HUDEP-2 (cell line): ENCODE measurements around the gene LRRC36.

Experiments
- DNase-seq, 76 experiments: peaks; one replicate each; lab custom pipeline; 2025; ENCODE audit not compliant: unreplicated experiment in 76 of 76; lab: John Stamatoyannopoulos, UW

The LRRC36 gene

GRCh38 chr16:67294171-67294757 is 32.4 kb upstream of the LRRC36 start:
- DNase-seq, result no peak

DNA sequence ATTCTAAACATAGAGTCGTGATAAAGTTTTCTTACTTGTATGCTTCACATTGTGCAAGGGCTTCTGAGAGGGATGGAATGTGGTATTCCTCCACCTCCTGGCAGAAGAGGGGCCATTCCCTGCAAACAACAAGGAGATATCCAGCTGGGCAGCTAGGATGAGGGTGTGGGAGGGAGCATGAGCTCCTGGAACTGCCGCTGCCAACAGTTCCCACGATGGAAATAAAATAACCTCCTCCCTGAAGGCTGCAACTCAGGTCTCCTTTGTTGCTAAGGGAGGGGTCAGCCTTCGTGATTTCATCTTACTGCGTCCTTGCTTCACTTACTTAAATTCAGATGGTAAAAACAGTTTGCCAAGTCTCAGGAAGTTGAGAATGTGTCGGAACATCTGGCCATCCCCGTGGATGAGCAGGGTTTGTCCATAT is 31.7 kb upstream of the LRRC36 start:
- DNase-seq, result no peak

- DNase-seq, result no peak
These were observed 30.2 kb upstream of the LRRC36 start for GRCh38 chr16:67296420-67296819.

DNA sequence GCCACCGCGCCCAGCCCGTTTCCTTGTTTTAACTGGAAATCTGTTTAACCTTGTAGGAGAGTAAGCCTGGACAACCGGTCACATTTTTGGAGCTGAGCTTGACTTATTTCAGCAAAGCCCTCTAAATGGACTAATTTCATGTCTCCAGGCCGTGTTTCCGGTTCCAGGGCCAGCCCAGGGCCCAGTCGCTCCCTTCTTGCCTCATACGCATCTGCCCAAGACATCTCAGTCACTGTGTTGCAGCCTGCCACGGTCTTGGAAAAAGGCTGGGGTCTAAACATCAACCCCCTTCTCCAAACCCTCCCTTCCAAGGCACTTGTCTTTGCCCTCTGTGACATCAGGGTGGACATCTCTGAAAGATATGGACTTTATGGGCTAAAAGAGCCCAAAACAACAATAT is 28.3 kb upstream of the LRRC36 start:
- no peak for DNase-seq

GRCh38 chr16:67299269-67299668 is 27.3 kb upstream of the LRRC36 start:
- DNase-seq, result no peak

DNA sequence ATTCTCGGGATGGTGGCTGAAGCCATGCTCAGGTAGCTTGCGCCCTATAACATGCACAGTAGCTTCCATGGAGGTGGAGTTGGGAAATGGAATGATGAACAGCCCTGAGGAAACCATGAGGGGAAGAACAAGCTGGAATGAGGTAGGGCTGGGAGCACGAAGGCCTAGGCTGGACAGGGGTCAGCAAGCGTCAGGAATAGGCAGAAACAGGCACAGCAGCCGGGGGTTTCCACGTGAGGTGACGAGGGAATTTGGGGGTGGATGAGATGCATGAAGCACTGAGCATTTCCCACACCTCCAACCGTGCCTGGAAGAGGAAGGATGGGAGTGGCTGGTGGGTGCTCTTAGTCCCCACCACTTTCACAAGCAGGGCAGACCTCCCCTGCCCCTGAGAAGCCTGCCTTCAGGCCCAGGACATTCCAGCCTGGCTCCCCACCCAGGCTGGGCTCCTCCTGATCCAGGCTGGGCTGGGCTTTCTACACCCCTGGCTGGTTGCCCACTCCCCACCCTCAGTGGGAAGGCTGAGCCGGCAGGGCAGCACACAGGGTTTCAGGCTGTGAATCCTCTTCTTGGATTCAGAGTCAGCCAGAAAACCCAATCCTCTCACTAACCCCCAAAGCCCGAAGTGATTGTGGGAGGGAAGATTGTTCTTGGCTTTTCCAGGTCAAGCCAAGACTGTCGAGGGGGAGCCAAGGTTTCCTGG is 25.4 kb upstream of the LRRC36 start:
- no peak for DNase-seq

GRCh38 chr16:67302076-67302475 is 24.5 kb upstream of the LRRC36 start:
- DNase-seq, result no peak

- no peak for DNase-seq
These were observed 23.6 kb upstream of the LRRC36 start for GRCh38 chr16:67302970-67303369.

DNA sequence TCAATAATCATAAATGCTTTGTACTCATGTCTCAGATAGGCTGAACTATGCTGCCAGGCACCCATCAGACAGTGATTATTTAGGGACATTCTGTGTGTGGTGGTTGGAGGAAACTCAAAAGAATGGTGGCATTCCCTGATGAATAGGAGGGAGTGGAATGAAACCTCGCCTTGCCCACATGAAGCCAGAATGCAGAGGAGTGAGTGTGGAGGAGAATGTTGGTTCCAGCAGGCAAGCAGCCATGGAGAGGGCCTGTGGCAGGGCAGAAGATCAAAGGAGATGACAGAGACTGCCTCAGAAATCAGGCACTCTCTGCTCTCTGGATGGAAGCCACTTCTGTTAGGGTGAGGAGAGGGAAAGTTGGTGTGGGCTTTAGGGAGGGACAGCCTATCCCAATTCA is 22.6 kb upstream of the LRRC36 start:
- DNase-seq, result no peak

- DNase-seq, result no peak
These were observed 21.2 kb upstream of the LRRC36 start for GRCh38 chr16:67305216-67306071.

GRCh38 chr16:67310561-67310960 is 16.1 kb upstream of the LRRC36 start:
- DNase-seq, result no peak

- peak in 11 of 76 experiments; percentile 8 to 50 (median 21) for DNase-seq
These were observed 14.8 kb upstream of the LRRC36 start for GRCh38 chr16:67311607-67312488.

GRCh38 chr16:67312719-67313118 is 13.9 kb upstream of the LRRC36 start:
- DNase-seq, result no peak

- DNase-seq, result no peak
These were observed 8.8 kb upstream of the LRRC36 start for GRCh38 chr16:67317853-67318252.

DNA sequence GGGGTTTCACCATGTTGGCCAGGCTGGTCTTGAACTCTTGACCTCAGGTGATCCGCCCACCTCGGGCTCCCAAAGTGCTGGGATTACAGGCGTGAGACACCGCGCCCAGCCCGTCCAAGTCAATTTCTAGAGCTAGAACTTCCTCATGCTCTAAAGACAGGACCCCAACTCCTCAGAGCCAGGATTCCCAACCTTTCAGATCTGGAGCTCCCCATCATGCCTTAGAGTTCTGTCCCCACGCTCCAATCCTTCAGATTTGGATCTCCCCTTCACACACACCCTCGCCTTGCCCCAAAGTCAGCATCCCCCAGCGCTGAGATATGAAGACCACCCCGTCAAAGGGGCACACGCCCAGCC is 522 bp upstream of the LRRC36 start:
- DNase-seq, result no peak

DNA sequence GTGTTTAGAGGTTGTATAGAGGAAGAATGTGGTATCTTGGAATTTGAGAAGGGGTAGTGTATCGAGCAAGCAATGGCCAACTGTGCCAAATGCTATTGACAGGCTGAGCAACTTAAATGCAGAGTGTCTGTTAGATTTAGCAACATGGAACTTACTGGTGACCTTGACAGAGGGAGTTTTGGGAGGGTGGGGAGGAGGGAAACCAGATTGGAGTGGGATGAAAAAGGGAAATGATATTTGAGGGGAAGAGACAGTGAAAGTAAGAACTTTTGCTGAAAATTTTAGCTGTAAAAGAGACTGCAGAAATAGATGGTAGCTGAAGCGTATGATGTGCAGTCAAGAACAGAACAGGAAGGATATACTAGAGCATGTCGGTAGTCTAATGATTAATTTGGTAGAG is 1.1 kb downstream of the LRRC36 start:
- DNase-seq, result no peak

GRCh38 chr16:67329901-67330300 is 3.3 kb downstream of the LRRC36 start:
- no peak for DNase-seq

DNA sequence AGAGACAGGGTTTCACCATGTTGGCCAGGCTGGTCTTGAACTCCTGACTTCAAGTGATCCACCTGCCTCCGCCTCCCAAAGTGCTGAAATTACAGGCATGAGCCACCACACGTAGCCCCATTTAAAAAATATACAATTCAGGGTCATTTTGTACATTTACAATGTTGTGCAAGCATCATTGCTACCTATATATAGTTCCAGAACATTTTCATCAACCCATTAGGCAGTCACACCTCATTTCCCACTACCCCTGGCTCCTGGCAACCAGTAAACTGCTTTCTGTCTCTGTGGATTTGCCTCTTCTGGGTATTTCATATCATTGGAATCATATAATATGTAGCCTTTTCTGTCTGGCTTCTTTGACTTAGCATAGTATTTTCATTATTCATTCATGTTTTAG is 6.7 kb downstream of the LRRC36 start:
- no peak for DNase-seq

DNA sequence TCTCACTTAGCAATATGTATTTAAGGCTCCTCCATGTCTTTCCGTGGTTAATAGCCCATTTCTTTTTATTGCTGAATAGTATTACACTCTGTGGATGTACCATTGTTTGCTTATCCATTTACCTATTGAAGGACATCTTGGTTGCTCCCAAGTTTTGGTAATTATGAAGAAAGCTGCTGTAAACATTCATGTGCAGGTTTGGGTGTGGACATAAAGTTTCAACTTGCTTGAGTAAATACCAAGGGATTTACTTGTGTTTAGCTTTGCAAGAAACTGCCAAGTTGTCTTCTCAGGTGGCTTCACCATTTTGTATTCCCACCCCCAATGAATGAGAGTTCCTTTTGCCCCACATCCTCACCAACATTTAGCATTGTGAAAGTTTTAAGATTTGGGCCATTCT is 9.5 kb downstream of the LRRC36 start:
- no peak for DNase-seq

DNA sequence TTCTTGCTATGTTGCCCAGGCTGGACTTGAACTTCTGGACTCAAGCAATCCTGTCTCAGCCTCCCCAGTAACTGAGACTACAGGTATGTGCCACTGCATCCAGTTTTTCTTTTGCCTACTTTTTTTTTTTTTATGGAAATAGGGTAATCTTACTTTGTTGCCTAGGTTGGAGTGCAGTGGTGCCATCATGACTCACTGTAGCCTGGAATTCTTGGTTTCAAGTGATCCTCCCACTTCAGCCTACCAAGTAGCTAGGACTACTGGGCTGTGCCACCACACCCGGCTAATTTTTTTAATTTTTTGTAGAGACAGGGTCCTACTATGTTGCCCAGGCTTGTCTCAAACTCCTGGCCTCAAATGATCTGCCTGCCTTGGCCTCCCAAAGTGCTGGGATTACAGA is 10.0 kb downstream of the LRRC36 start:
- no peak for DNase-seq

- DNase-seq, result peak in 1 of 76 experiments; percentile 11
These were observed 12.8 kb downstream of the LRRC36 start for GRCh38 chr16:67339453-67339852.
